ENCODE results near the gene C2orf81. TPM values are rescaled to one million over a fixed set of nuclear protein-coding genes. Genes with fewer than 3 reads are reported as not detected.
"Not testable (repeated sequence)": the region's sequence is repeated elsewhere in the genome, so short reads cannot be mapped to it uniquely, and the experiment has no call there.

Gene C2orf81
- 6.7 TPM for polyA plus RNA-seq (2012; ENCODE audit: low read depth, missing spikeins)

- TF ChIP-seq TAF1 (IDR thresholded peaks at IDR 0.05; ENCODE audit: low read depth, low read length) (peak; percentile 88), POLR2AphosphoS5 (IDR thresholded peaks at IDR 0.05; ENCODE audit: low read depth, low read length) (peak; percentile 94), POU2F2 (IDR thresholded peaks at IDR 0.05; ENCODE audit: low read depth, low read length) (peak; percentile 84), POLR2A (IDR thresholded peaks at IDR 0.05; ENCODE audit: low read depth, low read length) (peak; percentile 95), SPI1 (IDR thresholded peaks at IDR 0.05; ENCODE audit: low read depth, low read length) (peak; percentile 83), PAX5 (IDR thresholded peaks at IDR 0.05; ENCODE audit: insufficient read depth, low read length, severe bottlenecking) (peak; percentile 2)
- FAIRE-seq = peak; percentile 100
These were observed at the start of gene C2orf81, which contains the start of gene WDR54 for GRCh38 chr2:74421221-74421870. C2orf81 (minus strand) TSS chr2:74421619; CDS start chr2:74421560, 59 bp downstream. WDR54 (plus strand) TSS chr2:74421730; CDS start chr2:74422154, 424 bp downstream.

GRCh38 chr2:74470742-74471141, 49.3 kb upstream of the C2orf81 start:
- FAIRE-seq = not testable (repeated sequence)

More at GRCh38 chr2:74421221-74421870, at the start of gene C2orf81, which contains the start of gene WDR54:
- DNase-seq (ENCODE audit: insufficient read length, low spot score) = peak; percentile 95

DNA sequence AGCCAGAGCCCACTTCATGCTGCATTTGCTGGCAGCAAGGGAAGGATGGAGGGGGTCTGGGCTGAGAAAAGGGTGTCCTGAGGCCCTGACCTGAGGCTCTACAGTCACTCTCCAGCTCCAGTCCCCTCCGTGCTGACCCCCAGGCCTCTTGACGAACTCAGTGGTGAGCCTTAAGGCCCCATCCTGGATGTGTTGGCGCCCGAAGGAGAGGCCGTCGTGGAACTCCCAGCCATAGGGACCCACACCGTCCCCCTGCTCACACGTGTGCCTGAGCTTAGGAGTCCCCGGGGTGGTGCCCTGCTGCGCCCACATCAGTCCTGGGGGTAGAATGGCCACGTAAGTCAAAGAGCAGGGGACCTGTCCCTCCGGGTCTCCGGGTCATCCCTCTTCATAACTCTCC, 43.0 kb upstream of the C2orf81 start:
- no peak for TF ChIP-seq POU2F2 (IDR thresholded peaks at IDR 0.05; ENCODE audit: low read depth, low read length)
- DNase-seq (ENCODE audit: insufficient read length, low spot score) (no peak), FAIRE-seq (no peak)

More at GRCh38 chr2:74470742-74471141, 49.3 kb upstream of the C2orf81 start:
- not testable (repeated sequence) for DNase-seq (ENCODE audit: insufficient read length, low spot score)

- DNase-seq (ENCODE audit: insufficient read length, low spot score) (no peak), FAIRE-seq (no peak)
- TF ChIP-seq POU2F2 (IDR thresholded peaks at IDR 0.05; ENCODE audit: low read depth, low read length) (no peak), POLR2AphosphoS5 (IDR thresholded peaks at IDR 0.05; ENCODE audit: low read depth, low read length) (no peak), TAF1 (IDR thresholded peaks at IDR 0.05; ENCODE audit: low read depth, low read length) (no peak), POLR2A (IDR thresholded peaks at IDR 0.05; ENCODE audit: low read depth, low read length) (no peak), PAX5 (IDR thresholded peaks at IDR 0.05; ENCODE audit: insufficient read depth, low read length, severe bottlenecking) (no peak), SPI1 (IDR thresholded peaks at IDR 0.05; ENCODE audit: low read depth, low read length) (no peak)
These were observed 41.3 kb upstream of the C2orf81 start for GRCh38 chr2:74462786-74463105.

- TF ChIP-seq PAX5 (IDR thresholded peaks at IDR 0.05; ENCODE audit: insufficient read depth, low read length, severe bottlenecking) (no peak), POLR2AphosphoS5 (IDR thresholded peaks at IDR 0.05; ENCODE audit: low read depth, low read length) (peak; percentile 27; the same call in 1 of the 2 replicates)
- FAIRE-seq (no peak), DNase-seq (ENCODE audit: insufficient read length, low spot score) (no peak)
These were observed 40.8 kb upstream of the C2orf81 start for GRCh38 chr2:74462054-74462785.

- FAIRE-seq (no peak), DNase-seq (ENCODE audit: insufficient read length, low spot score) (no peak)
- TF ChIP-seq POLR2AphosphoS5 (IDR thresholded peaks at IDR 0.05; ENCODE audit: low read depth, low read length) (no peak), POU2F2 (IDR thresholded peaks at IDR 0.05; ENCODE audit: low read depth, low read length) (no peak), POLR2A (IDR thresholded peaks at IDR 0.05; ENCODE audit: low read depth, low read length) (no peak), TAF1 (IDR thresholded peaks at IDR 0.05; ENCODE audit: low read depth, low read length) (no peak), PAX5 (IDR thresholded peaks at IDR 0.05; ENCODE audit: insufficient read depth, low read length, severe bottlenecking) (no peak), SPI1 (IDR thresholded peaks at IDR 0.05; ENCODE audit: low read depth, low read length) (no peak)
These were observed 40.0 kb upstream of the C2orf81 start for GRCh38 chr2:74461187-74462053.

GRCh38 chr2:74460187-74460586, 38.8 kb upstream of the C2orf81 start:
- FAIRE-seq; DNase-seq (ENCODE audit: insufficient read length, low spot score): not testable (repeated sequence)

DNA sequence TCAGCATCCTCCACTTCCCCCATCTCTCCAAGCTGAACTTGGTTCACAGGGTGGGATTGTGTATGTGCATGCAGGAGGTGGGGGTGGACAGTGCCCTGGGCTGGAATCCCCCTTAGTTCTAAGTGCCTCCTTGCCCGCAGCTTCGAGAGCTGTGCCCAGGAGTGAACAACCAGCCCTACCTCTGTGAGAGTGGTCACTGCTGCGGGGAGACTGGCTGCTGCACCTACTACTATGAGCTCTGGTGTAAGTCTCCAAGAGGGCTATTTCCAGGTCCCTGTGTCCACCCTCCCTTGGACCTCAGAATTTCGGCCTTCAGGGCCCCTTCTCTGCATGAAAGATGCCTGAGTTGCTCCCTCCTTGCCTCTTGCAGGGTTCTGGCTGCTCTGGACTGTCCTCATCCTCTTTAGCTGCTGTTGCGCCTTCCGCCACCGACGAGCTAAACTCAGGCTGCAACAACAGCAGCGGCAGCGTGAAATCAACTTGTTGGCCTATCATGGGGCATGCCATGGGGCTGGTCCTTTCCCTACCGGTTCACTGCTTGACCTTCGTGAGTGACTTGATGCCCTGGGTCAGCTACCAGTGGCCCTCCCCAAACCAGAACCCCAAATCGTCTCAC, 38.2 kb upstream of the C2orf81 start:
- peak; percentile 74 for TF ChIP-seq POLR2AphosphoS5 (IDR thresholded peaks at IDR 0.05; ENCODE audit: low read depth, low read length)
- TF ChIP-seq POLR2A (IDR thresholded peaks at IDR 0.05; ENCODE audit: low read depth, low read length) = 0 out of 2 replicates have a peak, but pooled peaks have one; percentile 33
- not testable (repeated sequence) for FAIRE-seq; DNase-seq (ENCODE audit: insufficient read length, low spot score)

- FAIRE-seq (no peak), DNase-seq (ENCODE audit: insufficient read length, low spot score) (no peak)
- TF ChIP-seq SPI1 (IDR thresholded peaks at IDR 0.05; ENCODE audit: low read depth, low read length) (no peak), POLR2A (IDR thresholded peaks at IDR 0.05; ENCODE audit: low read depth, low read length) (no peak), POLR2AphosphoS5 (IDR thresholded peaks at IDR 0.05; ENCODE audit: low read depth, low read length) (no peak)
These were observed 37.5 kb upstream of the C2orf81 start for GRCh38 chr2:74458938-74459363.

Data from GM12891 (cell line).